Umbilical cord (tissue), 2 donors: ENCODE measurements around the gene PMM2. TPM values are rescaled to one million over a fixed set of nuclear protein-coding genes. Genes with fewer than 3 reads are reported as not detected.
A peak's percentile ranks its signal among the peaks of the same experiment; 100 is the strongest.
"Not testable (repeated sequence)": the region's sequence is repeated elsewhere in the genome, so short reads cannot be mapped to it uniquely, and the experiment has no call there.

Experiments used
- DNase-seq: peaks from one replicate; pipeline ENCODE4 v3.0.0-alpha.2; 2015; ENCODE audit warnings: low spot score
- total RNA-seq: library from RNA; depleted of rRNA; stranded (reverse); fragments of >200 nt; gene quantifications from one replicate; pipeline ENCODE4 v1.2.3, GENCODE V29; 2014; ENCODE audit warnings: low replicate concordance; ENCODE audit not compliant: insufficient read depth

Gene PMM2
- total RNA-seq, 1 donor from 2014 or later = 34.7 TPM

GRCh38 chr16:8818504-8819270 lies 21.0 kb downstream of the PMM2 start:
- peak; percentile 15 for DNase-seq

- peak; percentile 51 for DNase-seq
Measured at GRCh38 chr16:8819411-8820034, 21.9 kb downstream of the PMM2 start.

- no peak for DNase-seq
Measured at GRCh38 chr16:8822403-8822802, 24.8 kb downstream of the PMM2 start.

- DNase-seq = no peak
Measured at GRCh38 chr16:8826278-8826879, 28.7 kb downstream of the PMM2 start.

- DNase-seq = no peak
Measured at GRCh38 chr16:8828541-8829165, 31.0 kb downstream of the PMM2 start.

GRCh38 chr16:8831450-8831849 lies 33.8 kb downstream of the PMM2 start:
- DNase-seq = no peak

- DNase-seq = no peak
Measured at GRCh38 chr16:8831871-8832716, 34.5 kb downstream of the PMM2 start.

GRCh38 chr16:8832717-8833105 lies 35.1 kb downstream of the PMM2 start:
- no peak for DNase-seq

- DNase-seq = not testable (repeated sequence)
Measured at GRCh38 chr16:8836797-8837196, 39.2 kb downstream of the PMM2 start.

GRCh38 chr16:8837594-8837993 lies 40.0 kb downstream of the PMM2 start:
- not testable (repeated sequence) for DNase-seq

- not testable (repeated sequence) for DNase-seq
Measured at GRCh38 chr16:8842016-8842415, 44.4 kb downstream of the PMM2 start.

- DNase-seq = not testable (repeated sequence)
Measured at GRCh38 chr16:8843296-8843695, 45.7 kb downstream of the PMM2 start.

GRCh38 chr16:8845699-8846298 lies 48.2 kb downstream of the PMM2 start:
- DNase-seq = no peak

GRCh38 chr16:8846401-8846932 lies 48.8 kb downstream of the PMM2 start:
- DNase-seq = no peak

- DNase-seq = no peak
Measured at GRCh38 chr16:8847145-8847544, 49.5 kb downstream of the PMM2 start.

GRCh38 chr16:8847623-8848022 lies 50.0 kb downstream of the PMM2 start:
- DNase-seq = no peak

GRCh38 chr16:8848231-8848938 lies 50.7 kb downstream of the PMM2 start:
- no peak for DNase-seq

GRCh38 chr16:8848939-8849391 lies 51.3 kb downstream of the PMM2 start:
- no peak for DNase-seq

GRCh38 chr16:8849411-8850011 lies 51.9 kb downstream of the PMM2 start:
- no peak for DNase-seq
